Measurements from ENCODE around the gene HBE1. TPM values are rescaled to one million over a fixed set of nuclear protein-coding genes. Genes with fewer than 3 reads are reported as not detected.

HBE1 gene
- total RNA-seq, 2 donors from 2014 or later: not detected

GRCh38 chr11:5280582-5281102 lies 10.9 kb upstream of the HBE1 start:
- no peak for DNase-seq

GRCh38 chr11:5279471-5280090 lies 9.8 kb upstream of the HBE1 start:
- no peaks in the 10 kb centered on the region for H3K9me3 ChIP-seq (ENCODE audit: control insufficient read depth, low read length, poor library complexity, severe bottlenecking)
- Mint-ChIP-seq H3K4me1 (no peaks in the 10 kb centered on the region), H3K4me3 (no peak overlapping the region), H3K36me3 (ENCODE audit: low read depth) (no peaks in the 10 kb centered on the region), H3K27ac (no peak overlapping the region), H3K27me3 (peaks cover 6% of the 10 kb centered on the region)
- ATAC-seq (no peak), DNase-seq (no peak)

More at GRCh38 chr11:5280582-5281102, 10.9 kb upstream of the HBE1 start:
- H3K4me1 Mint-ChIP-seq: no peaks in the 10 kb centered on the region
- no peak overlapping the region for H3K27ac Mint-ChIP-seq
- H3K4me3 Mint-ChIP-seq: no peak overlapping the region
- ATAC-seq: no peak
- H3K36me3 Mint-ChIP-seq (ENCODE audit: low read depth): no peaks in the 10 kb centered on the region
- H3K27me3 Mint-ChIP-seq: peaks cover 15% of the 10 kb centered on the region
- no peaks in the 10 kb centered on the region for H3K9me3 ChIP-seq (ENCODE audit: control insufficient read depth, low read length, poor library complexity, severe bottlenecking)

- ATAC-seq (no peak), DNase-seq (no peak)
- Mint-ChIP-seq H3K27me3 (peaks cover 5% of the 10 kb centered on the region), H3K4me3 (no peak overlapping the region), H3K4me1 (no peaks in the 10 kb centered on the region), H3K27ac (no peak overlapping the region), H3K36me3 (ENCODE audit: low read depth) (no peaks in the 10 kb centered on the region)
- H3K9me3 ChIP-seq (ENCODE audit: control insufficient read depth, low read length, poor library complexity, severe bottlenecking): no peaks in the 10 kb centered on the region
Observed at GRCh38 chr11:5277807-5278382, 8.2 kb upstream of the HBE1 start.

GRCh38 chr11:5276697-5277096 lies 7.0 kb upstream of the HBE1 start:
- DNase-seq: no peak
- no peak for ATAC-seq
- Mint-ChIP-seq H3K36me3 (ENCODE audit: low read depth) (no peaks in the 10 kb centered on the region), H3K27me3 (peaks cover 5% of the 10 kb centered on the region), H3K4me3 (no peak overlapping the region), H3K4me1 (no peaks in the 10 kb centered on the region), H3K27ac (no peak overlapping the region)
- H3K9me3 ChIP-seq (ENCODE audit: control insufficient read depth, low read length, poor library complexity, severe bottlenecking): no peaks in the 10 kb centered on the region

GRCh38 chr11:5275369-5276110 lies 5.8 kb upstream of the HBE1 start:
- Mint-ChIP-seq H3K36me3 (ENCODE audit: low read depth) (no peaks in the 10 kb centered on the region), H3K27ac (no peak overlapping the region), H3K4me1 (no peaks in the 10 kb centered on the region), H3K4me3 (no peak overlapping the region), H3K27me3 (peaks cover 5% of the 10 kb centered on the region)
- DNase-seq (no peak), ATAC-seq (no peak)
- no peaks in the 10 kb centered on the region for H3K9me3 ChIP-seq (ENCODE audit: control insufficient read depth, low read length, poor library complexity, severe bottlenecking)

GRCh38 chr11:5274395-5274794 lies 4.7 kb upstream of the HBE1 start:
- peaks cover 7% of the 10 kb centered on the region for H3K27me3 Mint-ChIP-seq
- DNase-seq (no peak), ATAC-seq (no peak)
- no peaks in the 10 kb centered on the region for H3K36me3 Mint-ChIP-seq (ENCODE audit: low read depth)
- no peak overlapping the region for H3K4me3 Mint-ChIP-seq
- H3K9me3 ChIP-seq (ENCODE audit: control insufficient read depth, low read length, poor library complexity, severe bottlenecking): no peaks in the 10 kb centered on the region
- H3K4me1 Mint-ChIP-seq: no peaks in the 10 kb centered on the region
- no peak overlapping the region for H3K27ac Mint-ChIP-seq

- Mint-ChIP-seq H3K27ac (no peak overlapping the region), H3K4me1 (no peaks in the 10 kb centered on the region), H3K36me3 (ENCODE audit: low read depth) (no peaks in the 10 kb centered on the region), H3K27me3 (peaks cover 7% of the 10 kb centered on the region), H3K4me3 (no peak overlapping the region)
- no peak for DNase-seq
- H3K9me3 ChIP-seq (ENCODE audit: control insufficient read depth, low read length, poor library complexity, severe bottlenecking): no peaks in the 10 kb centered on the region
- no peak for ATAC-seq
Observed at GRCh38 chr11:5272395-5273017, 2.8 kb upstream of the HBE1 start.

- Mint-ChIP-seq H3K27me3 (peaks cover 7% of the 10 kb centered on the region), H3K27ac (no peak overlapping the region), H3K4me3 (no peak overlapping the region), H3K4me1 (no peaks in the 10 kb centered on the region), H3K36me3 (ENCODE audit: low read depth) (no peaks in the 10 kb centered on the region)
- H3K9me3 ChIP-seq (ENCODE audit: control insufficient read depth, low read length, poor library complexity, severe bottlenecking): no peaks in the 10 kb centered on the region
- no peak for ATAC-seq
- no peak for DNase-seq
Observed at GRCh38 chr11:5267033-5267563, 2.6 kb downstream of the HBE1 start.

GRCh38 chr11:5266609-5267008 lies 3.1 kb downstream of the HBE1 start:
- Mint-ChIP-seq H3K36me3 (ENCODE audit: low read depth) (no peaks in the 10 kb centered on the region), H3K4me3 (no peak overlapping the region), H3K4me1 (no peaks in the 10 kb centered on the region), H3K27me3 (peaks cover 7% of the 10 kb centered on the region), H3K27ac (no peak overlapping the region)
- H3K9me3 ChIP-seq (ENCODE audit: control insufficient read depth, low read length, poor library complexity, severe bottlenecking): no peaks in the 10 kb centered on the region
- DNase-seq (no peak), ATAC-seq (no peak)

GRCh38 chr11:5265832-5266231 lies 3.9 kb downstream of the HBE1 start:
- no peak for DNase-seq
- H3K4me3 Mint-ChIP-seq: no peak overlapping the region
- H3K27ac Mint-ChIP-seq: no peak overlapping the region
- H3K4me1 Mint-ChIP-seq: no peaks in the 10 kb centered on the region
- no peaks in the 10 kb centered on the region for H3K36me3 Mint-ChIP-seq (ENCODE audit: low read depth)
- H3K9me3 ChIP-seq (ENCODE audit: control insufficient read depth, low read length, poor library complexity, severe bottlenecking): no peaks in the 10 kb centered on the region
- ATAC-seq: no peak
- H3K27me3 Mint-ChIP-seq: peaks cover 7% of the 10 kb centered on the region

GRCh38 chr11:5258543-5259262 lies 11.0 kb downstream of the HBE1 start:
- no peak overlapping the region for H3K27ac Mint-ChIP-seq
- H3K36me3 Mint-ChIP-seq (ENCODE audit: low read depth): no peaks in the 10 kb centered on the region
- H3K9me3 ChIP-seq (ENCODE audit: control insufficient read depth, low read length, poor library complexity, severe bottlenecking): no peaks in the 10 kb centered on the region
- peaks cover 9% of the 10 kb centered on the region for H3K27me3 Mint-ChIP-seq
- H3K4me1 Mint-ChIP-seq: no peaks in the 10 kb centered on the region
- DNase-seq (no peak), ATAC-seq (no peak)
- no peak overlapping the region for H3K4me3 Mint-ChIP-seq

- ATAC-seq (no peak), DNase-seq (no peak)
- no peaks in the 10 kb centered on the region for H3K4me1 Mint-ChIP-seq
- H3K27me3 Mint-ChIP-seq: peaks cover 12% of the 10 kb centered on the region
- H3K27ac Mint-ChIP-seq: no peak overlapping the region
- no peaks in the 10 kb centered on the region for H3K9me3 ChIP-seq (ENCODE audit: control insufficient read depth, low read length, poor library complexity, severe bottlenecking)
- no peaks in the 10 kb centered on the region for H3K36me3 Mint-ChIP-seq (ENCODE audit: low read depth)
- no peak overlapping the region for H3K4me3 Mint-ChIP-seq
Observed at GRCh38 chr11:5257296-5257695, 12.4 kb downstream of the HBE1 start.
